ENCODE results near the gene TRIM50.
"Not testable (repeated sequence)": the region's sequence is repeated elsewhere in the genome, so short reads cannot be mapped to it uniquely, and the experiment has no call there.

Gene TRIM50

DNA sequence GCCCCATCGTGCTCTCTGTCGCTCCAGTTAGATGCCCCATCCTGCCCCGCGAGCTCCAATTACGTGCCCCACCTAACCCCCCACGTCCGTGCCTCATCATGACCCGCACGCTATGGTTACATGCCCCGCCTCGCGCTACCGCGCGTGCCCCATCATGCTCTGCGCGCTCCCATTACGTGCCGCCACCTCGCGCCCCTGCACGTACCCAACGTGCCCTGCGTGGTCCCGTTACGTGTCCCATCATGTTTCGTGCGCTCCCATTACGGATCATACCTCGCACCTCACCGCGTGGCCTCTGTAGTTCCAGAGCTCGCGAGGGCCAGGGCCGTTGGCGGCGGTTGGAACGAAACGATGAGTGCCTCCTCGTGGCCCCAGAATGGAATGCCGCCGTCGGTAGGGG, at the start of gene TRIM50, which contains the start of gene FKBP6:
TSS of gene TRIM50 (minus strand) at position 161 of the 400 bp plus-strand sequence. CDS start 3,295 bp downstream, outside the sequence.
TSS of gene FKBP6 (plus strand) at position 240 of the 400 bp plus-strand sequence. CDS start 268 bp downstream, outside the sequence.
- DNase-seq (ENCODE audit: low read depth): not testable (repeated sequence)

DNA sequence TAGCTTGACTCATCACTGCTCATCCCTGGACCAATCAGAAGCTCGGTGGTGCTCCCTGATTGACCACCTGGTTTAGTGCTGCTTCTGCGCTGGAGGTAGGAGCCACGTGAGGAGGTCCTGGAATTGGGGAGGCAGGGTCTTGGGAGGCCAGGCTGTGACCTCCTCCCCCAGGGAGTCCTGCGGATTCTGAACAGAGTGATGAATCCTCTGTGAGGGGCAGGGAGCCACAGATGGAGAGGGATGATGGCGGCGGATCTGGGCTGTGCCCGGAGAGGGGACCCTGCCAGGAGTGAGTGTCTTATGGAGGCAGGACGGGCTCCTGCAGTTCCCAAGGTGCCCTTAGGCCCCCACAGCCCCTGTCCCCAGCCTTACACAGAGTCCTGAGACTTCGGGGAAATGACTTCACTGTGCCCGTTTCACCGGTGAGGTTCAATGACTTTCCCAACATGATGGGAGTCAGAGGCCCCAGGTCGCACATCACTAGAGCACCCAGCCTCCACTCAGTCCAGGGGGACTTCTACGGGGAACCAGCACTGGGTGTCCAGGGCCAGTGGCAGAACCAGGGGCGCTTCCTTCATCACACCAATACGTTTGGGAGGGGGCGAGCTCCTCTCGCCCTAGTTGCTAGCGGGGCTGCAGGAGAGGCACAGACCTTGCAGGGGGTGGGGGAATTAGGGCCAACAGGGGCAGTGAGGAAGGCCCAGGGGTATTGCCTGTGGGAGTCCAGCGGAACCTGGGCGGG, 49.0 kb upstream of the TRIM50 start:
- no peak for DNase-seq (ENCODE audit: low read depth)

- DNase-seq (ENCODE audit: low read depth): not testable (repeated sequence)
These were observed 48.4 kb upstream of the TRIM50 start for GRCh38 chr7:73376262-73376661.

GRCh38 chr7:73373741-73374140, 45.9 kb upstream of the TRIM50 start:
- no peak for DNase-seq (ENCODE audit: low read depth)

DNA sequence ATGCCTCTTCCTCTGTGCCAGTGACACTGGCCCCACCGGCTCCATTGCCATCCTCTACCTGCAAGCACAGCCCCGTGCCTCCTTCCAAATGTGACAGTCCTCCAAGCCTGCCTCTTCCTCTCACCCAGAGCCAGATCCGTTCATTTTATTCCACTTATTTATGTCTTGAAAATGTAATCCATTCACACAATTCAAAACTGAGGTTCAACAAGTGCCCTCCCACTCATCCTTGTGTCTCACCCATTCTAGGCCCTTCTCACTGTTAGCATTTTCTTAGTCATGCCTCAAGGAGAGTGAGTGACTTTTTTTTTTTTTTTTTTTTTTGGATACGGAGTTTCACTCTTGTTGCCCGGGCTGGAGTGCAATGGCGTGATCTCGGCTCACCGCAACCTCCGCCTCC, 41.7 kb upstream of the TRIM50 start:
- no peak for DNase-seq (ENCODE audit: low read depth)

- no peak for DNase-seq (ENCODE audit: low read depth)
These were observed 41.1 kb upstream of the TRIM50 start for GRCh38 chr7:73369009-73369408.

- DNase-seq (ENCODE audit: low read depth): no peak
These were observed 39.1 kb upstream of the TRIM50 start for GRCh38 chr7:73366990-73367389.

DNA sequence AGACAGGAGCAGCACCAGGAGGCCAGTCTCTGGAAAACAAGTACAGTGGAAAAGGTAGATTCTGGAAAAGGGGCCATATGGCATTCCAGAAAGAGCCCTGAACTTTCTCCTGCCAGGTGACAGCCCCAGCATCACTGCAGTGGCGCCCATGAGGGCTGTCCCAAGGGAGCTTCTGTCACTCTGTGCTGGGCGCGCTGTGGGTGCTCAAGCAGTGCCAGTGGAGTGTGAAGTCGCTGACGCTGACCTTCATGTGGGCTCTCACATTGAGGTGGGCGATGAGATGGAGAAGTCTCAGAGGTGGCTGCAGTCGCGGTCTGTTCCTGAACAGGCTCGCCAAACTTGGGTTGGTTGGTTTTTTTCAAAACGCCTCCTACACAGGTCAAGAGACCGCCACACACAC, 38.2 kb upstream of the TRIM50 start:
- no peak for DNase-seq (ENCODE audit: low read depth)

GRCh38 chr7:73364006-73364728, 36.3 kb upstream of the TRIM50 start:
- DNase-seq (ENCODE audit: low read depth): no peak

DNA sequence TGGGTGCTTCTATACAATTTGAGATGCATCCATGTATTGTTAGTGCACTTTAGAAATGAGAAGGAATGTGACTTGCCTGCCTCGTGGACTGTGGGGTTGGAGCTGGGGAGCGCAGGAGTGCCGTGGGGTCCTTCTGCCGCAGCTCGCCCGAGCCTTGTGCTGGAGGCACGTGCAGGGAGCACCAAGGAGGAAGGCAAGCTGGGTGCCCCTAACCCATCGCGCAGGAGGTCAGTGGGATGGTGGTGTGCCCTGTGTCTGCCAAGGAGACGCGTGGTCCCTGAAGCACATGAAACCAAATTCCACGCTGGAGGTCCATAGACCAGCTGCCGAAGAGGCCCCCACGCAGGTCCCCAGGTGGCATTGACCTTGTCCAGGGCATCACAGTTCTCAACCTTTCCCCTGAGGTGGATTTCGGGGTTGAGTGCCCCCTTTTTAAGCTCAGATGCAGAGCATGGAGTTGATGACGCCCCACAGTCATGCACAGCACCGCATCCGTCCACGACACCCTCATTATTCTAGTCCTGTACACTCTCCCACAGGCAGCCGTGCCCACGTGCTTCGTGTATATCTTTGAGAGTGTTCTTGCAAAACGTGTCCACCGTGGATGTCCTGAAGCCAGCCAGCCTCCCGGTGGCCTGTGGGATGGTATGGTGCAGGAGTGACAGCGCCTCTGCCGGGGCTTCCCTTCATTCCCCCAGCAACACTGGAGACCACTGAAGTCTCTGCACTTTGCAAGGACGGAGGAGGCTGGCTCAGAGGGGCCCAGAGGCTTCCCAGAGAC, 35.5 kb upstream of the TRIM50 start:
- no peak for DNase-seq (ENCODE audit: low read depth)

DNA sequence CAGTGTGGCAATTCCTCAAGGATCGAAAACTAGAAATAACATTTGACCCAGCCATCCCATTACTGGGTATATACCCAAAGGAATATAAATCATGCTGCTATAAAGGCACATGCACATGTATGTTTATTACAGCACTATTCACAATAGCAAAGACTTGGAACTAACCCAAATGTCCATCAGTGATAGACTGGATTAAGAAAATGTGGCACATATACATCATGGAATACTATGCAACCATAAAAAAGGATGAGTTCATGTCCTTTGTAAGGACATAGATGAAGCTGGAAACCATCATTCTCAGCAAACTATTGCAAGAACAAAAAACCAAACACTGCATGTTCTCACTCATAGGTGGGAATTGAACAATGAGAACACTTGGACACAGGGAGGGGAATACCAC, 32.7 kb upstream of the TRIM50 start:
- DNase-seq (ENCODE audit: low read depth): not testable (repeated sequence)

- no peak for DNase-seq (ENCODE audit: low read depth)
These were observed 32.0 kb upstream of the TRIM50 start for GRCh38 chr7:73359746-73360375.

DNA sequence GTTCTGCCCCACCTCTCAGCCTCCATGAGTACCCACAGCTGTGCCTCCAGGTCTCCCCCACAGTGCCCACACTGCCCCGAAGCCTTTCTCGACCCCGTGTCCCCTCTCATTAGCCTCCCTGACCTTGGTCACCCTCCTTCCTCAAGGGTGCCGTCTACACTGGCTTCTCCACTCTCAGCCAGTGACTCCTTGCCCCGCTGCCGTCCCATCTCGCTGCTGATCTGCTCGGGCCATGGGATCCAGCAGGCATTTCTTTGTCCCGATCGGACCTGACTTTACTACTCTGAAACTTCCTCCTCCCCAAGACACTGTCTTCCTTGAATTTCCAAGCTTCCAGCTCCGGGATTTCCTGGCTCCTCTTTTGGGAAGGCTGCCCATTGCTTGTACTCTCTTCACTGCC, 31.4 kb upstream of the TRIM50 start:
- DNase-seq (ENCODE audit: low read depth): no peak

GRCh38 chr7:73358590-73359275, 30.9 kb upstream of the TRIM50 start:
- DNase-seq (ENCODE audit: low read depth): no peak

DNA sequence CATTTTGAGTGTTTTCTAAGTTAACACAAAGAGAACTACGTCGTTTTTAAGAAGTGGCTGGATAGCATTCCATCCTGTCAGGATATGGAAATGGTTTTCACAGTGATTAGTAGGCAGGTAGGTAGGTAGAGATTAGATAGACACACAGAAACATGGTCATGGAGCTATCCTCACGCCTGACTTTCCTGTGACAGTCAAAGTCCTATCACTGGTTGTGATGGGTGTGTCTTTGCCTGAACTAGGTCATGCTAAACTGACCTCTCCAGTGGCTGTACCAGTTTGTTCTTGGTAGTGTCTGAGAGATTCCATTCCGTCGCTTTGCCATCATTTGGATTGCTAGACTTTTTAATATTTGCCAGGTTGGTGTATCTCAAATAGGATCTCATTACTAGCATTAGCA, 28.3 kb upstream of the TRIM50 start:
- DNase-seq (ENCODE audit: low read depth): no peak

GRCh38 chr7:73354821-73355220, 26.9 kb upstream of the TRIM50 start:
- no peak for DNase-seq (ENCODE audit: low read depth)

DNA sequence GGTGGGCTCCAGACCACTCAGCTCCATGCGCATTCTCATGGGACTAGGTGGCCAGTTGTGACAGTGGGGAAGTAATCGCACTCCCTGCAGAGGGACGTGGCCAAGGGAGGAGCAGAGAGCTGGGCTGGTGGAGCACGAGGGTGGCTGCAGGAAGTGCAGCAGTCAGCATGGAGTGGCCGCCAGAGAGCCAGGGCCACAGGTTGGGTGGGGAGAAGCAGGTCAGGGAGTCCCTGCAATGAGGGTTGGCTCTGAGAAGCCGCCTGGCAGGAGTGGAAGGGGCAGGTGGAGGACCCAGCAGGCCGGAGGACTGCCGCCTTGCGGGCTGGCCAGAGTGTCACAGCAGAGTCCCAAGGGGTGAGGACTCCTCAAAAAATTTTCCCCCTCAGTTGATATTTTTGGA, 26.3 kb upstream of the TRIM50 start:
- DNase-seq (ENCODE audit: low read depth): no peak

DNA sequence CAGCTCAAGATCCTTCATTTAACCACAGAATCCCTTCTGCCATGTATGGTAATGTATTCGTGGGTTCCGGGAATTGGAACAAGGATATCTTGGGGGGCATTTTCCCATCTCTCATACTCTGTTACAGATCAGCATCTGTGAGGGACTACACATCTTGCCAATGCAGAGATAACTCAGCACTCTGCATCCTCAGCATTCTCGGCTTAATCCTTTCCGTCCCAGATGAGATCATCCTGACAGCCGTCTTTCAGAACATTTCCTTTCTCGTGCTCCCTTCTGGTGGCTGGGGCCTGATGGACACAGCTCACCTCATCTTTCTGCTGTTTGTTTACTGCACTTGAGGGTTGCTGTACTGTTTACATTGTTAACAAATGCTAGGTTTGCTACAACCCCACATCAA, 25.4 kb upstream of the TRIM50 start:
- DNase-seq (ENCODE audit: low read depth): no peak

DNA sequence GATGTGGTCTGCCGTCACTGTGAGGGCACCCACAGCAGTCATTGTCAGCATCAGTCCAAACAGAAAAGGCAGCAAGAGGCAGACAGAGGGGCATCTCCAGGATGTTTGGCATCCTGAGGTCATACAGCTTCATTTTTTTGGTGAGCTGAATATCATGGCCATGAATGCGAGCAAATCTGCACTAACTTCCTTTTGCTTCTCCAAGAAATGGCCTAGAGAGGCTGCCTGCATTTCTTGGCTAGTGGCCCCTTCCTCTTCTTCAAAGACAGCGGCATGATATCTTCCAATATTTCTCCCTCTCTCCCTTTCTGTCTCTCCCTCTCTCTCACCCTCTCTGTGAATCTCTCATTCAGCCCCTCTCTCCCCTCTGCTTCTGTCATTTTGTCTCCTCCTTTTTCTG, 24.9 kb upstream of the TRIM50 start:
- DNase-seq (ENCODE audit: low read depth): no peak

- DNase-seq (ENCODE audit: low read depth): no peak
These were observed 23.7 kb upstream of the TRIM50 start for GRCh38 chr7:73351447-73352167.
